MCF 10A (cell line): ENCODE measurements around the gene IQCC. TPM values are rescaled to one million over a fixed set of nuclear protein-coding genes. Genes with fewer than 3 reads are reported as not detected.

Experiments
- BruUV-seq: library from RNA; stranded (reverse); fragments of 400-500 nt; replicated peaks from 2 replicates; lab custom pipeline; 2021; lab: Mats Ljungman, UMichigan
- CTCF ChIA-PET: fragments of 300-600 bp; sonication (Branson Sonifier 250); formaldehyde crosslinking; extraction: SDS; loops from one replicate; lab custom pipeline; 2021; ENCODE audit warnings: antibody characterized with exemption, inconsistent platforms; lab: Yijun Ruan, JAX
- POLR2A ChIA-PET: fragments of 300-600, 350-650 bp; sonication (Branson Sonifier 250); formaldehyde crosslinking; extraction: SDS; loops from one replicate; lab custom pipeline; 2020; ENCODE audit warnings: antibody characterized with exemption, inconsistent platforms; lab: Yijun Ruan, JAX
- DNase-seq: peaks from one replicate; pipeline ENCODE4 v3.0.0-alpha.2; 2018; ENCODE audit not compliant: unreplicated experiment
- H3K27ac Mint-ChIP-seq: one replicate; pipeline ENCODE4 v1.8.0; 2022; ENCODE audit warnings: mild to moderate bottlenecking, low read depth, mixed read lengths; ENCODE audit not compliant: unreplicated experiment
- H3K27me3 Mint-ChIP-seq: one replicate; pipeline ENCODE4 v1.8.0; 2022; ENCODE audit warnings: mixed read lengths; ENCODE audit not compliant: insufficient read depth, unreplicated experiment
- H3K36me3 Mint-ChIP-seq: one replicate; pipeline ENCODE4 v1.8.0; 2022; ENCODE audit warnings: mild to moderate bottlenecking, moderate library complexity, mixed read lengths; ENCODE audit not compliant: insufficient read depth, unreplicated experiment
- H3K4me1 Mint-ChIP-seq: one replicate; pipeline ENCODE4 v1.8.0; 2022; ENCODE audit warnings: mixed read lengths; ENCODE audit not compliant: insufficient read depth, unreplicated experiment
- H3K4me3 Mint-ChIP-seq: one replicate; pipeline ENCODE4 v1.8.0; 2022; ENCODE audit warnings: mild to moderate bottlenecking, moderate library complexity, mixed read lengths; ENCODE audit not compliant: unreplicated experiment
- H3K9me3 Mint-ChIP-seq: one replicate; pipeline ENCODE4 v1.8.0; 2022; ENCODE audit warnings: mixed read lengths; ENCODE audit not compliant: unreplicated experiment
- CTCF ChIP-seq: fragments of 200-600 bp; IDR thresholded peaks from one replicate; pipeline ENCODE4 v1.8.0; 2022; ENCODE audit warnings: antibody characterized with exemption, mild to moderate bottlenecking; ENCODE audit not compliant: unreplicated experiment
- intact Hi-C: fragments of 100-400 bp; cut with micrococcal nuclease; formaldehyde crosslinking; loops from 2 replicates; pipeline ENCODE4 v1.14.1; 2022
- total RNA-seq: library from RNA; stranded (reverse); gene quantifications from 2 replicates; pipeline ENCODE4 v1.2.3, GENCODE V29; 2022

The IQCC gene
- total RNA-seq, 1 experiment from 2014 or later, result 1.9 TPM

- BruUV-seq, result no TSS peak
- intact Hi-C loops, result loop anchor here (2.0 kb wide), 1 partner anchor 49 kb away; no protein-coding TSS in a partner anchor
- POLR2A ChIA-PET, result interaction anchor here (1.2 to 2.8 kb wide), 2 partner anchors 18 to 108 kb away, joined by 9 to 11 read pairs; partner anchors contain the start of gene CCDC28B
- peaks cover 58% of the 10 kb centered on the region for H3K36me3 Mint-ChIP-seq
- no peaks in the 10 kb centered on the region for H3K9me3 Mint-ChIP-seq
- peaks cover 29% of the 10 kb centered on the region for H3K4me1 Mint-ChIP-seq
- H3K27ac Mint-ChIP-seq, result peak overlapping the region; percentile 98
- peak overlapping the region; percentile 97 for H3K4me3 Mint-ChIP-seq
- no peaks in the 10 kb centered on the region for H3K27me3 Mint-ChIP-seq
- no peak for DNase-seq
- no peak for TF ChIP-seq CTCF
- CTCF ChIA-PET, result interaction anchor here (0.6 to 0.7 kb wide), 3 partner anchors 69 to 588 kb away, joined by 3 to 4 read pairs (median 3); no protein-coding TSS in a partner anchor
Observed at GRCh38 chr1:32181563-32181962, 23.9 kb upstream of the IQCC start.

GRCh38 chr1:32182060-32182459 is 23.4 kb upstream of the IQCC start:
- H3K36me3 Mint-ChIP-seq, result peaks cover 63% of the 10 kb centered on the region
- no TSS peak for BruUV-seq
- H3K27ac Mint-ChIP-seq, result peak overlapping the region; percentile 98
- intact Hi-C loops, result no loop called here
- no peaks in the 10 kb centered on the region for H3K9me3 Mint-ChIP-seq
- POLR2A ChIA-PET, result interaction anchor here (1.2 to 2.8 kb wide), 2 partner anchors 17 to 108 kb away, joined by 9 to 11 read pairs; partner anchors contain the start of gene CCDC28B
- TF ChIP-seq CTCF, result no peak
- no peak for DNase-seq
- H3K4me3 Mint-ChIP-seq, result peak overlapping the region; percentile 97
- CTCF ChIA-PET, result interaction anchor here (0.6 to 0.7 kb wide), 3 partner anchors 23 to 588 kb away, joined by 3 to 4 read pairs (median 4); partner anchors contain the start of gene IQCC
- H3K27me3 Mint-ChIP-seq, result no peaks in the 10 kb centered on the region
- H3K4me1 Mint-ChIP-seq, result peaks cover 30% of the 10 kb centered on the region

- CTCF ChIA-PET, result no interaction called here
- Mint-ChIP-seq H3K4me3 (no peak overlapping the region), H3K27ac (no peak overlapping the region), H3K27me3 (no peaks in the 10 kb centered on the region), H3K4me1 (peaks cover 30% of the 10 kb centered on the region), H3K9me3 (no peaks in the 10 kb centered on the region), H3K36me3 (peaks cover 89% of the 10 kb centered on the region)
- no TSS peak for BruUV-seq
- POLR2A ChIA-PET, result interaction anchor here (0.7 kb wide), 1 partner anchor 12 kb away, joined by 3 read pairs; no protein-coding TSS in a partner anchor
- TF ChIP-seq CTCF, result no peak
- intact Hi-C loops, result no loop called here
- no peak for DNase-seq
Observed at GRCh38 chr1:32184650-32185049, 20.8 kb upstream of the IQCC start.

GRCh38 chr1:32186077-32186476 is 19.4 kb upstream of the IQCC start:
- POLR2A ChIA-PET, result interaction anchor here (0.8 kb wide), 1 partner anchor 19 kb away, joined by 3 read pairs; the partner anchor contains the start of gene IQCC
- Mint-ChIP-seq H3K27me3 (no peaks in the 10 kb centered on the region), H3K9me3 (no peaks in the 10 kb centered on the region), H3K4me1 (peaks cover 29% of the 10 kb centered on the region), H3K27ac (peak overlapping the region; percentile 49), H3K36me3 (peaks cover 92% of the 10 kb centered on the region), H3K4me3 (no peak overlapping the region)
- no peak for TF ChIP-seq CTCF
- DNase-seq, result no peak
- intact Hi-C loops, result no loop called here
- CTCF ChIA-PET, result no interaction called here
- BruUV-seq, result no TSS peak
